Measurements from ENCODE around the gene AGR3. TPM values are rescaled to one million over a fixed set of nuclear protein-coding genes. Genes with fewer than 3 reads are reported as not detected.
A peak's percentile ranks its signal among the peaks of the same experiment; 100 is the strongest.

AGR3 gene
- total and polyA plus RNA-seq, 8 donors, result 0.83 to 19.2 (median 4.6) TPM

DNA sequence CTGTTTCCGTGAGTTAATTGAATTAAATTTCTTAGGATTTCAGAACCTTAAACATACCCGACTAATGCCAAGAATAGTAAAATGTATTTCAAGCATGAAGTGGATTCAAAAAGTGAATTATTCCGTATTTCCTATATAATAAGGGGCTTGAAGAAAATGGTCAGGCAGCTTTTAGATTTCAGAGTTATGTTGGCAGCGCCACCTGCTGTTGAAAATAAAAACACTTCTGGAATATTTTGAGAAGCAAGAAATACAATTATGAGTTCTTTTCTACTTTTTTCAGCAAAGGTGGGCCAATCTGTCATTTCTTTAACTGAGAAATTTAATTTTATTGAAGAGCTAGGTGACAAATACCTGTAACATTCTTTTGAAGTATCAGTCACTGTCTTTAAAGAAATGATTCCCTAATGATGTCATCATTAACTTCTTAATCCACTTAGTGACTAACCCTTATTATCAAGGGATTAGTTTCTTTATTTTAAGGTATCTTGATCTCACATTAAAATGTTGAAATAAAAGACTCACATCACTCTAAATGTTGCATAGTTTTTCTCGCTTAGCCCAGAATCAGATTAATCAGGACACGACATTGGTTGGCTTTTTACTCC lies 36.6 kb upstream of the AGR3 start:
- peak; percentile 34 to 59 (median 42) for TF ChIP-seq CTCF (IDR thresholded peaks at IDR 0.05)
- ATAC-seq (no peak), DNase-seq (no peak), FAIRE-seq (no peak)
- H3K27me3 ChIP-seq, result no peaks in the 10 kb centered on the region
- 45 to 48% methylated on average over 6 of the region's 6 CpGs for WGBS, 2 donors
- peaks cover 0 to 7% (median 6%) of the 10 kb centered on the region in 3 donors for H3K4me1 ChIP-seq
- H3K27ac ChIP-seq, result no peak overlapping the region
- no peaks in the 10 kb centered on the region for H3K36me3 ChIP-seq
- intact Hi-C loops (cut with DNase I), result loop anchor here in 2 of 3 donors (10.0 kb wide), 2 partner anchors 114 to 224 kb away; partner anchors contain the start of gene AGR2 (in 1 of the 2)
- no peaks in the 10 kb centered on the region for H3K9me3 ChIP-seq
- no peak overlapping the region for H3K4me3 ChIP-seq

- H3K27ac ChIP-seq, result no peak overlapping the region
Observed at GRCh38 chr7:16916738-16917137, 35.0 kb upstream of the AGR3 start.

DNA sequence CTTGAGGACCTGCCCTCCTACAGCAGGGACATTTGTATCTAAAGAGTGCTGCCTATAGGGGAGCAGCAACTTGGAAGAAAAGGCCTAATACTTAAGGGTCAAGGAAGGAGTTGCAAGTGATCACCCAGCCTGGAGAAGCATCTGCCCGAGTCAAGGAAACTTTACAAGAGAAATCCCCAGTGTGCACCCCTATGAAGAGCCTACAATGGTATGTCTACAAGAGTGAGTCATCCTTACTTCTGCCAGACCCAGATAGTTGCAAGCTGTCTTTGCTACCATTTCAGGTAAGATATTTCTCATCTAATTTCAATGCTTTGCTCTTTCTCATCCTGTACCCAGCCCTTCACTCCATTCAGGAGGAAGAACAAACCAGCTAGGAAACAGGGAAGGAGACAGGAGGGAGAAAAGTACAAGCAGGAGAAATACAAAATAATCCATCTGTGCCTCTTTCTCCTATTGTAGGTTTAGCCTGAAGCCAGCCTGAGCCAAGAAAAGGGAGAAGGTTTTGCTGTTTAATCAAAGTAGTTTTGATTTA lies 34.4 kb upstream of the AGR3 start:
- no peak overlapping the region for H3K27ac ChIP-seq
- WGBS, 2 donors, result 90% methylated on average over 1 of the region's 1 CpG

More at GRCh38 chr7:16916738-16917137, 35.0 kb upstream of the AGR3 start:
- Histone ChIP-seq H3K4me3 (no peak overlapping the region), H3K9me3 (no peaks in the 10 kb centered on the region), H3K36me3 (no peaks in the 10 kb centered on the region), H3K27me3 (no peaks in the 10 kb centered on the region), H3K4me1 (peaks cover 0 to 4% (median 3%) of the 10 kb centered on the region in 3 donors)
- no peak for TF ChIP-seq CTCF (IDR thresholded peaks at IDR 0.05)
- DNase-seq (no peak), ATAC-seq (no peak), FAIRE-seq (no peak)
- intact Hi-C loops (cut with DNase I), result loop anchor here in 2 of 3 donors (10.0 kb wide), 2 partner anchors 112 to 222 kb away; partner anchors contain the start of gene AGR2 (in 1 of the 2)
- 95 to 98% methylated on average over 5 of the region's 5 CpGs for WGBS, 2 donors

GRCh38 chr7:16915405-16915804 lies 33.6 kb upstream of the AGR3 start:
- Histone ChIP-seq H3K27ac (no peak overlapping the region), H3K9me3 (no peaks in the 10 kb centered on the region), H3K27me3 (no peaks in the 10 kb centered on the region), H3K4me3 (no peak overlapping the region), H3K36me3 (no peaks in the 10 kb centered on the region), H3K4me1 (no peaks in the 10 kb centered on the region)
- TF ChIP-seq CTCF (IDR thresholded peaks at IDR 0.05), result no peak
- ATAC-seq, result no peak
- WGBS, 2 donors, result 89 to 92% methylated on average over 4 of the region's 4 CpGs
- intact Hi-C loops (cut with DNase I), result loop anchor here in 2 of 3 donors (10.0 kb wide), 2 partner anchors 111 to 221 kb away; partner anchors contain the start of gene AGR2 (in 1 of the 2)
- no peak for FAIRE-seq
- no peak for DNase-seq

More for the DNA sequence above, 34.4 kb upstream of the AGR3 start:
- no peak for DNase-seq
- Histone ChIP-seq H3K36me3 (no peaks in the 10 kb centered on the region), H3K9me3 (no peaks in the 10 kb centered on the region), H3K4me3 (no peak overlapping the region), H3K27me3 (no peaks in the 10 kb centered on the region), H3K4me1 (no peaks in the 10 kb centered on the region)
- intact Hi-C loops (cut with DNase I), result loop anchor here in 2 of 3 donors (10.0 kb wide), 2 partner anchors 111 to 221 kb away; partner anchors contain the start of gene AGR2 (in 1 of the 2)
- TF ChIP-seq CTCF (IDR thresholded peaks at IDR 0.05), result no peak
- no peak for FAIRE-seq
- ATAC-seq, result no peak

DNA sequence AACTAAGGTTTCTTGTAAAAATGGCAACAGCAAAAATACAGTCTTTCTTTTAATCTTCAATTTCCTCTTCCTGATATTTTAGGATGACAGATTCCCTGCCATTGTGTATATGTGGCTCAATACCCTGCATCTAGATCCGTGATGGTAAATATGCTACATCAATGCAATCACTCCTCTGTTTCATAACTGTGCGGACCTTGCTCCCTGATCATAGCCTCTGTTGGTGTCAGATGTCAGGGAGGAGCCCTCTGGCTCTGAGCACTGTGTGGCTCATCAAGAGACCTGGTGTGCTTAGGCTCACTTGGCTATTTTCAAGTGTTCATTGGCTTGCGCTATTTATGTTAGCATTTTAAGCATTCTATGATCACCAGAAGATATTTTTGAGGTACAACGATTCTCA lies 33.0 kb upstream of the AGR3 start:
- Histone ChIP-seq H3K36me3 (no peaks in the 10 kb centered on the region), H3K27ac (no peak overlapping the region), H3K4me3 (no peak overlapping the region), H3K4me1 (no peaks in the 10 kb centered on the region), H3K9me3 (no peaks in the 10 kb centered on the region), H3K27me3 (no peaks in the 10 kb centered on the region)
- TF ChIP-seq CTCF (IDR thresholded peaks at IDR 0.05), result no peak
- FAIRE-seq (no peak), DNase-seq (no peak), ATAC-seq (no peak)
- intact Hi-C loops (cut with DNase I), result loop anchor here in 2 of 3 donors (10.0 kb wide), 2 partner anchors 110 to 220 kb away; partner anchors contain the start of gene AGR2 (in 1 of the 2)
- 77 to 88% methylated on average over 4 of the region's 4 CpGs for WGBS, 2 donors
